Rectal smooth muscle tissue (tissue), 1 donor: Measurements from ENCODE around the gene HYDIN.

ENCODE experiments used
- H3K27ac ChIP-seq: one replicate; pipeline ENCODE4 v1.7.0; 2013; ENCODE audit warnings: low read depth, low read length, inconsistent platforms
- H3K27me3 ChIP-seq: one replicate; pipeline ENCODE4 v1.7.0; 2013; ENCODE audit warnings: low read length; ENCODE audit not compliant: control insufficient read depth, insufficient read depth
- H3K36me3 ChIP-seq: one replicate; pipeline ENCODE4 v1.7.0; 2013; ENCODE audit warnings: low read length; ENCODE audit not compliant: control insufficient read depth, insufficient read depth
- H3K4me1 ChIP-seq: one replicate; pipeline ENCODE4 v1.7.0; 2013; ENCODE audit warnings: low read length; ENCODE audit not compliant: control insufficient read depth, insufficient read depth
- H3K4me3 ChIP-seq: one replicate; pipeline ENCODE4 v1.7.0; 2013; ENCODE audit warnings: low read length
- H3K9ac ChIP-seq: one replicate; pipeline ENCODE4 v1.7.0; 2013; ENCODE audit warnings: low read length

The HYDIN gene

DNA sequence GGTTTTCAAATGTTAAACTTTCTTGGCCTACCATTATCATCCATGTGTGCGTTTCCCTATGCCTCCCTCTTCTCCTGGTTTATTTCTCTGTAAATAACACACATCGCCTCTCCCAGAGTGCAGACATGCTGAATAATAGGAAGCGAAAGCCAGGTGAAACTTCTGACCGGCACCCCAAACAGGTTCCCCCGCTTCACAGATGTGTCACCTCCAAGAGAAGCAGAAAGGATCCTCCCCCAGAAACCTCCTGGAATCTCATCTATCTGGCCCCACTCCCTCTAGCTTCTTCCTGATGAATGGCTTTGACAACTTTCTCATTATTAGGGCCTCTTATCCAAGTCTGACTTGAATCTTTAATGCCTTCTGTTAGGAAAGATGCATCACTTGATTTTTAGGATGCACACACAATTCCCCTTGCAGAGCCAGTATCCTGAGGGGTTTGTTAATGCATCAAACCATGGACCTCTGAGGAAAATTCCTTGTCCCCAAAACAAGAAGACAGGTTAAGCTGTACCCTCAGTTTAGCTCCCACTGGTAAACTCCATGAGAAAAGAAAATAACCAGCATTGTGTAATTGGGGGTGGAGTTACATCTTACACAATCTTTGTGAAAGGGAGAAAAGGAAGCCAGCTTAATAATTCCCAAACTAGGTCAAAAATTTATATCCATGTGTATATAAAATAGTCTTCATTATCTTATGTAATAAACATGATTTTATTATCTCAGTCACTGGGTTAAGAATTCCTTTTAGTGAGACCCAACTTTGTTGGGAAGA lies 20.1 kb upstream of the HYDIN start:
- Histone ChIP-seq H3K27ac (no peak overlapping the region), H3K36me3 (no peaks in the 10 kb centered on the region), H3K27me3 (no peaks in the 10 kb centered on the region), H3K4me3 (no peak overlapping the region), H3K4me1 (no peaks in the 10 kb centered on the region), H3K9ac (no peak overlapping the region)

DNA sequence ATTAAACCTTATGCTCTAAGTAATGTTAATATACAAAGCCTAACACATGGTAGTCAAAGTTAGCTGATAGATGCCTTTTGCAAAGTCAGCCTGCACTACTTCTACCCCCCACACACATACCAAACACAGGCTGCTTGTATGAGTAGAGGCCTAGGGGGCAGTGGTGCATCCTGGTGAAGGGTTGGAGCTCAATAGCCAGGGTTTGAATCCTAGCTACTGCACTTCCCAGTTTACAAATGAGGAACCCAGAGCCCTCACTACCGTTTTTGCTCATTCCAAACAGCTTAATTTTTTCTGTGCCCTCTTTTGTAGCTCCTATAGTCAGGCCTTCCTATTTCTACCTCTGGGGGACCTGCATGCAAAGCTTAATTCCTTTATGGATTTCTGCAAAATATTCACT lies 18.9 kb upstream of the HYDIN start:
- Histone ChIP-seq H3K36me3 (no peaks in the 10 kb centered on the region), H3K27ac (no peak overlapping the region), H3K4me1 (no peaks in the 10 kb centered on the region), H3K27me3 (no peaks in the 10 kb centered on the region), H3K9ac (no peak overlapping the region), H3K4me3 (no peak overlapping the region)

DNA sequence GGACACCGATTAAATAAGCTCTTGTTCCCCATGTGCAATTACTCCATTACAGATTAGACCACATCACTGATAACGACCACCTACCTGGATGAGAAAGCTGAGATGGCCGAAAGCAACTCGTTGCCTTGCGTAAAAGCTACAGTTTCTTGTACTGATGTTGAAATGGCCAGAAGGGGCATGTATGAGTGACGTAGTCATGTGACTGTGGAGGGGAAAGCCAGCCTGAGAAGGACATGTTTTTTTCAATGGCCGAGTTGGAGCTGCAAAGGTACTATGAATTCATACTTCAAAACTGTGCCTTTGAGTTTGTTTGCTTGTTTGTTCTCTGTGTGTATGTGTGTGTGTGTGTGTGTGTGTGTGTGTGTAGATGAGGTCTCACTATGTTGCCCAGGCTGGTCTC lies 17.0 kb upstream of the HYDIN start:
- Histone ChIP-seq H3K27me3 (no peaks in the 10 kb centered on the region), H3K27ac (no peak overlapping the region), H3K9ac (no peak overlapping the region), H3K4me3 (no peak overlapping the region), H3K4me1 (no peaks in the 10 kb centered on the region), H3K36me3 (no peaks in the 10 kb centered on the region)

GRCh38 chr16:71246309-71246708 lies 15.8 kb upstream of the HYDIN start:
- H3K27me3 ChIP-seq = no peaks in the 10 kb centered on the region
- H3K4me1 ChIP-seq = no peaks in the 10 kb centered on the region
- no peaks in the 10 kb centered on the region for H3K36me3 ChIP-seq
- H3K27ac ChIP-seq = no peak overlapping the region
- no peak overlapping the region for H3K4me3 ChIP-seq
- no peak overlapping the region for H3K9ac ChIP-seq

DNA sequence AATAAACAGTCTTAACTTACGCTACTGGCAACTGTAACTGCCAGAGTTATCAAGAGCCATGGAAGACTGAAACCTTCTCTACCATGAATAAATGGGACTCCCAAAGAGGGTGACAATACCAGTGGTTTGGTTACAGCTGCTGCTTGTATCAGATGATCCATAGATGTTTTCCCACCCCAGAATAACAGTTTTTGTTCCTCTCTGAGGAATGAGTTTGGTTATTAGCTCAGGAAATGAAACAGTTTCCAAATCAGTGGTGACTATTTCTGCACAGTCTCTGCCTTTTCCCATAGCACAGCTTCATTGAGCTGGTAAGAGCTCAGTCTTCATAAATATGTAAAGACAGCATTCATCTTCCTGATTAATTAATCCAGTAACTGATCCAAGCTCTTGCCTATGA lies 14.0 kb upstream of the HYDIN start:
- Histone ChIP-seq H3K27me3 (no peaks in the 10 kb centered on the region), H3K4me1 (no peaks in the 10 kb centered on the region), H3K36me3 (no peaks in the 10 kb centered on the region), H3K9ac (no peak overlapping the region), H3K4me3 (no peak overlapping the region), H3K27ac (no peak overlapping the region)

- Histone ChIP-seq H3K27ac (no peak overlapping the region), H3K4me1 (no peaks in the 10 kb centered on the region), H3K27me3 (no peaks in the 10 kb centered on the region)
Measured at GRCh38 chr16:71242601-71243000, 12.1 kb upstream of the HYDIN start.

GRCh38 chr16:71242036-71242435 lies 11.5 kb upstream of the HYDIN start:
- no peaks in the 10 kb centered on the region for H3K27me3 ChIP-seq
- H3K36me3 ChIP-seq = no peaks in the 10 kb centered on the region
- H3K9ac ChIP-seq = no peak overlapping the region
- H3K4me1 ChIP-seq = no peaks in the 10 kb centered on the region
- H3K4me3 ChIP-seq = no peak overlapping the region
- no peak overlapping the region for H3K27ac ChIP-seq

More at GRCh38 chr16:71242601-71243000, 12.1 kb upstream of the HYDIN start:
- H3K9ac ChIP-seq = no peak overlapping the region
- H3K36me3 ChIP-seq = no peaks in the 10 kb centered on the region
- no peak overlapping the region for H3K4me3 ChIP-seq

- no peaks in the 10 kb centered on the region for H3K36me3 ChIP-seq
- H3K4me1 ChIP-seq = no peaks in the 10 kb centered on the region
- H3K27me3 ChIP-seq = no peaks in the 10 kb centered on the region
- no peak overlapping the region for H3K4me3 ChIP-seq
- H3K27ac ChIP-seq = no peak overlapping the region
- no peak overlapping the region for H3K9ac ChIP-seq
Measured at GRCh38 chr16:71229344-71229743, 1.2 kb downstream of the HYDIN start.

DNA sequence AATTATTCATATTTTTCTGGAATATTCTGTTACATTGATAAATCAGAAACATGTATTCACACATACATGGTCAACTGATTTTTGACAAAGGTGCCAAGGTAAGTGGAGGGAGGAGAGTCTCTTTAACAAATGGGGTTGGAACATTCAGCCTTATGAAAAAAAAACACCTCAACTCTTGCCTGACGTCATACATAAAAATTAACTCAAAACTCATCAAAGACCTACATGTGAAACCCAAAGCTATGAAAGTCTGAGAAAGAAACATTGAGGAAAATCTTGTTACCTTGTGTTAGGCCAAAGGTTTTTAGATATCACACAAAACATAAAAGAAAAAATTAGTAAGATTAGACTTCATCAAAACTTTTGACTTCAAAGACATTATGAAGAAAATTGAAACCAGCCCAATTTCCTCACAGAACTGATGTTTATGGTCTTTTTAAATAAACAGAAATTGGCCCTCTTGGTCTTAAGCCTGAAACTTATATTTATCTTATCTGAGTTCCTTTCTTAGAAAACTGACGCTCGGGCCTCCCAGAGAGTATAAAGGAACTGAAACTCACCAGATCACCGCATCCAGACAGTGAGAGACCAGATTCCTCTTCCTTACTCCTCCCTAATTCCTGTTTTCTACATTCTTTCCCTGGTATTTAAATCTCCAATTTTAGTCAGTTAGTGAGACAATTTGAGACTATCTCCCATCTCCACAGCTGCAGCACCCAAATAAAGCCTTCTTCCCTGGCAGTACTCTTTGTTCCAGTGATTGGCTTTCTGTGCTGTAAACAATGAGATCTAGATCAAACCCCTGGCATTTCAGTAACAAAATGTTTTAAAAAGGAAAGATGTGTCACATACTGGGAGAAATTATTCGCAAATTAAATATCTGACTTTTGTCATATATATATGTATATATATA lies 4.0 kb downstream of the HYDIN start:
- Histone ChIP-seq H3K27ac (no peak overlapping the region), H3K4me3 (no peak overlapping the region), H3K27me3 (no peaks in the 10 kb centered on the region), H3K9ac (no peak overlapping the region), H3K36me3 (no peaks in the 10 kb centered on the region), H3K4me1 (no peaks in the 10 kb centered on the region)

GRCh38 chr16:71225145-71225544 lies 5.4 kb downstream of the HYDIN start:
- no peaks in the 10 kb centered on the region for H3K4me1 ChIP-seq
- H3K27ac ChIP-seq = no peak overlapping the region
- no peak overlapping the region for H3K9ac ChIP-seq
- no peaks in the 10 kb centered on the region for H3K27me3 ChIP-seq
- H3K4me3 ChIP-seq = no peak overlapping the region
- H3K36me3 ChIP-seq = no peaks in the 10 kb centered on the region

DNA sequence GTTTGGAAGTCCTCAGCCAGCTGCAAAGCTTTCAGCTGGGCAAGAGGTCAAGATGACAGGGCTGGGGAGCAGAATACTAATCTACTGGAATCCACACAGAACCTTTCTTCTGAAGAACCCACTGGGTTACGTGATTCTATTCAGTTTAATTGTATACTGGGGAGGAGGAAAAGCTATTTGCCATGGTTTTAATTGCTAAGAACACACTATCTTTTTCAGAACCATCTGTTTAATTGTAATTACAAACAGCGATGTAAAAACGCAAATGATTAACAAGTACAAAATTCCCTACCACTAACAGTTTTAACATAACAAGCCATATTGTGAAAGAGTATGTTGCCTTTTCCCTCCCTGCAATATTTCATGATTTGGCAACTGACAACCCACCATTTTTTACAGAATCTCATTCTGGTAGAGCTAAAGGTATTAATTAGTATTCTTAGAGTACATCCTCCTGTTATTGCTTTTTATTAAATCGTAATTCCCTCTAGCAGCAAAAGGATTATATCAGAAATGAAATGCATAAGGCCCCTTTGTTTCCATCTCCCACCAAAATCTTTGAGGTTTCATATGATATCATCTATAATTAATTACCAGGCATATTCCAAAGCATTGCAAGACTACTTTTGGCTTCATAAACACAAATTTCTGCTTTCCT lies 12.1 kb downstream of the HYDIN start:
- Histone ChIP-seq H3K4me3 (no peak overlapping the region), H3K27me3 (peaks cover 2% of the 10 kb centered on the region), H3K9ac (no peak overlapping the region)

GRCh38 chr16:71217506-71217905 lies 13.0 kb downstream of the HYDIN start:
- Histone ChIP-seq H3K27ac (no peak overlapping the region), H3K36me3 (no peaks in the 10 kb centered on the region), H3K4me3 (no peak overlapping the region), H3K27me3 (peaks cover 2% of the 10 kb centered on the region), H3K4me1 (no peaks in the 10 kb centered on the region), H3K9ac (no peak overlapping the region)

More for the DNA sequence above, 12.1 kb downstream of the HYDIN start:
- no peak overlapping the region for H3K27ac ChIP-seq
- H3K36me3 ChIP-seq = no peaks in the 10 kb centered on the region
- no peaks in the 10 kb centered on the region for H3K4me1 ChIP-seq
